Activated CD4-positive, CD25-positive, alpha-beta regulatory T cell treated with anti-CD3 and anti-CD28 coated beads, Interleukin-2, amount 50 U/mL, for 16 hours (primary cell): Measurements from ENCODE around the gene XRCC4.
"Not testable (repeated sequence)": the region's sequence is repeated elsewhere in the genome, so short reads cannot be mapped to it uniquely, and the experiment has no call there.

ENCODE experiments used
- DNase-seq: peaks from one replicate; pipeline ENCODE4 v3.0.0-alpha.2; 2020; ENCODE audit warnings: low read depth, low spot score

The XRCC4 gene

GRCh38 chr5:83348281-83348780 is 271.0 kb downstream of the XRCC4 start:
- DNase-seq, result no peak

- no peak for DNase-seq
Measured at GRCh38 chr5:83353231-83353630, 275.9 kb downstream of the XRCC4 start.

GRCh38 chr5:83353774-83354173 is 276.4 kb downstream of the XRCC4 start:
- no peak for DNase-seq

GRCh38 chr5:83354958-83355357 is 277.6 kb downstream of the XRCC4 start:
- DNase-seq, result no peak

GRCh38 chr5:83355482-83356014 is 278.2 kb downstream of the XRCC4 start:
- DNase-seq, result not testable (repeated sequence)

GRCh38 chr5:83357621-83358231 is 280.4 kb downstream of the XRCC4 start:
- no peak for DNase-seq

GRCh38 chr5:83360573-83360972 is 283.2 kb downstream of the XRCC4 start:
- no peak for DNase-seq

GRCh38 chr5:83362526-83362925 is 285.2 kb downstream of the XRCC4 start:
- no peak for DNase-seq

GRCh38 chr5:83363111-83363885 is 286.0 kb downstream of the XRCC4 start:
- no peak for DNase-seq

GRCh38 chr5:83363886-83364275 is 286.5 kb downstream of the XRCC4 start:
- no peak for DNase-seq

- no peak for DNase-seq
Measured at GRCh38 chr5:83364312-83365299, 287.3 kb downstream of the XRCC4 start.

GRCh38 chr5:83368319-83368718 is 291.0 kb downstream of the XRCC4 start:
- no peak for DNase-seq

GRCh38 chr5:83368835-83369234 is 291.5 kb downstream of the XRCC4 start:
- no peak for DNase-seq

- DNase-seq, result no peak
Measured at GRCh38 chr5:83370957-83371356, 293.6 kb downstream of the XRCC4 start.

GRCh38 chr5:83371726-83372125 is 294.4 kb downstream of the XRCC4 start:
- no peak for DNase-seq

GRCh38 chr5:83374547-83374946 is 297.2 kb downstream of the XRCC4 start:
- DNase-seq, result no peak

GRCh38 chr5:83375049-83375745 is 297.9 kb downstream of the XRCC4 start:
- no peak for DNase-seq

- no peak for DNase-seq
Measured at GRCh38 chr5:83376461-83376860, 299.1 kb downstream of the XRCC4 start.

GRCh38 chr5:83377131-83377865 is 300.0 kb downstream of the XRCC4 start:
- DNase-seq, result no peak

- no peak for DNase-seq
Measured at GRCh38 chr5:83378624-83379289, 301.4 kb downstream of the XRCC4 start.
